NCI-H2029 treated with DMSO at 0.1 percent for 48 hours (cell line): Measurements from ENCODE around the gene NR6A1.

Experiments
- DNase-seq: peaks from one replicate; lab custom pipeline; 2025; lab: John Stamatoyannopoulos, UW

NR6A1 gene

GRCh38 chr9:124470726-124471125 is 300.4 kb downstream of the NR6A1 start:
- no peak for DNase-seq

GRCh38 chr9:124470306-124470705 is 300.8 kb downstream of the NR6A1 start:
- DNase-seq, result no peak

GRCh38 chr9:124469011-124469832 is 301.9 kb downstream of the NR6A1 start:
- DNase-seq, result no peak

GRCh38 chr9:124468061-124468740 is 302.9 kb downstream of the NR6A1 start:
- no peak for DNase-seq

- DNase-seq, result no peak
Measured at GRCh38 chr9:124467410-124468060, 303.6 kb downstream of the NR6A1 start.
